ENCODE measurements around the gene MGLL.

- TF ChIP-seq CTCF (IDR thresholded peaks at IDR 0.05) (no peak), ZNF532 (CRISPR knock-in tag; IDR thresholded peaks at IDR 0.05; ENCODE audit: borderline replicate concordance) (no peak), GABPB1 (CRISPR knock-in tag; IDR thresholded peaks at IDR 0.05) (no peak), ETV6 (CRISPR knock-in tag; IDR thresholded peaks at IDR 0.05) (no peak)
Observed at GRCh38 chr3:127665586-127665985, 156.7 kb downstream of the MGLL start.
